ENCODE measurements around the gene ST6GALNAC6. TPM values are rescaled to one million over a fixed set of nuclear protein-coding genes. Genes with fewer than 3 reads are reported as not detected.

Gene ST6GALNAC6
- total RNA-seq, 1 donor from 2014 or later: 82.0 TPM

GRCh38 chr9:127862075-127863011 lies 37.1 kb downstream of the ST6GALNAC6 start:
- ATAC-seq (peak; percentile 88 to 93), DNase-seq (peak; percentile 92)
- Histone ChIP-seq H3K4me1 (peaks cover 83% of the 10 kb centered on the region), H3K9me3 (no peaks in the 10 kb centered on the region), H3K27me3 (ENCODE audit: low read depth) (no peaks in the 10 kb centered on the region), H3K27ac (peak overlapping the region; percentile 85), H3K36me3 (peaks cover 1% of the 10 kb centered on the region), H3K4me3 (peak overlapping the region; percentile 14)
- intact Hi-C loops (cut with DNase I): no loop called here
- TF ChIP-seq, protein P1, sequence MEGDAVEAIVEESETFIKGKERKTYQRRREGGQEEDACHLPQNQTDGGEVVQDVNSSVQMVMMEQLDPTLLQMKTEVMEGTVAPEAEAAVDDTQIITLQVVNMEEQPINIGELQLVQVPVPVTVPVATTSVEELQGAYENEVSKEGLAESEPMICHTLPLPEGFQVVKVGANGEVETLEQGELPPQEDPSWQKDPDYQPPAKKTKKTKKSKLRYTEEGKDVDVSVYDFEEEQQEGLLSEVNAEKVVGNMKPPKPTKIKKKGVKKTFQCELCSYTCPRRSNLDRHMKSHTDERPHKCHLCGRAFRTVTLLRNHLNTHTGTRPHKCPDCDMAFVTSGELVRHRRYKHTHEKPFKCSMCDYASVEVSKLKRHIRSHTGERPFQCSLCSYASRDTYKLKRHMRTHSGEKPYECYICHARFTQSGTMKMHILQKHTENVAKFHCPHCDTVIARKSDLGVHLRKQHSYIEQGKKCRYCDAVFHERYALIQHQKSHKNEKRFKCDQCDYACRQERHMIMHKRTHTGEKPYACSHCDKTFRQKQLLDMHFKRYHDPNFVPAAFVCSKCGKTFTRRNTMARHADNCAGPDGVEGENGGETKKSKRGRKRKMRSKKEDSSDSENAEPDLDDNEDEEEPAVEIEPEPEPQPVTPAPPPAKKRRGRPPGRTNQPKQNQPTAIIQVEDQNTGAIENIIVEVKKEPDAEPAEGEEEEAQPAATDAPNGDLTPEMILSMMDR (IDR thresholded peaks at IDR 0.05): no peak

- H3K36me3 ChIP-seq: no peaks in the 10 kb centered on the region
- no peak for DNase-seq
- intact Hi-C loops (cut with DNase I): no loop called here
Observed at GRCh38 chr9:127860779-127861178, 38.6 kb downstream of the ST6GALNAC6 start.

GRCh38 chr9:127860260-127860659 lies 39.1 kb downstream of the ST6GALNAC6 start:
- ATAC-seq (no peak), DNase-seq (no peak)
- Histone ChIP-seq H3K4me1 (peaks cover 93% of the 10 kb centered on the region), H3K27ac (peak overlapping the region; percentile 6), H3K27me3 (ENCODE audit: low read depth) (no peaks in the 10 kb centered on the region), H3K4me3 (no peak overlapping the region), H3K36me3 (no peaks in the 10 kb centered on the region), H3K9me3 (no peaks in the 10 kb centered on the region)
- TF ChIP-seq, protein P1 (IDR thresholded peaks at IDR 0.05): no peak
- intact Hi-C loops (cut with DNase I): no loop called here

More at GRCh38 chr9:127860779-127861178, 38.6 kb downstream of the ST6GALNAC6 start:
- Histone ChIP-seq H3K27ac (peak overlapping the region; percentile 6), H3K4me3 (no peak overlapping the region), H3K4me1 (peaks cover 90% of the 10 kb centered on the region), H3K27me3 (ENCODE audit: low read depth) (no peaks in the 10 kb centered on the region), H3K9me3 (no peaks in the 10 kb centered on the region)
- ATAC-seq: no peak
- TF ChIP-seq, protein P1 (IDR thresholded peaks at IDR 0.05): no peak

DNA sequence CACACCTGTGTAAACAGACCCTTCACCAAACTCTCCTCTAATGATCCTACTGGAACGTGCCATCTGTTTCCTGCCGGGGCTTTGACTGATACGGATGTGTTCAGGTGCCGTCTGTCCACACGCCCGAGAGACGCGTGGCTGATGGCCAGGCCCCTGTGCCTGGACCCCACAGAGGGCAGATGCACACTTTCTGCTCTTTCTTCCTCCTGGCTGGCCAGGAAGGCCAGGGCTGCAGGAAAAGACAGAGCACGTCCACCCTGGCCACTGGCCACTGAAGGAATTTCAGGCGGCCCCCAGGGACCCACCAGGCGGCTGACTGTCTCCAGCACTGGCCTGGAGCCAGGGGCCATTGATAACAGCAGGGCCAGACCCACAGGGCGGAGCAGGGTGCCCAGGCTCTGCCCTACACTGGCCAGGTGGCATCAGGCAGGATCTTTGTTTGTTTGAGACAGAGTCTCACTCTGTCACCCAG lies 41.3 kb downstream of the ST6GALNAC6 start:
- DNase-seq (no peak), ATAC-seq (no peak)
- H3K9me3 ChIP-seq: no peaks in the 10 kb centered on the region
- TF ChIP-seq, protein P1 (IDR thresholded peaks at IDR 0.05): no peak
- intact Hi-C loops (cut with DNase I): no loop called here
- H3K27ac ChIP-seq: peak overlapping the region; percentile 64
- no peak overlapping the region for H3K4me3 ChIP-seq
- H3K4me1 ChIP-seq: peaks cover 88% of the 10 kb centered on the region
- H3K36me3 ChIP-seq: no peaks in the 10 kb centered on the region
- H3K27me3 ChIP-seq (ENCODE audit: low read depth): no peaks in the 10 kb centered on the region

- H3K9me3 ChIP-seq: no peaks in the 10 kb centered on the region
- H3K4me1 ChIP-seq: peaks cover 88% of the 10 kb centered on the region
- no peak overlapping the region for H3K4me3 ChIP-seq
- ATAC-seq: no peak
- H3K27ac ChIP-seq: peak overlapping the region; percentile 64
- H3K27me3 ChIP-seq (ENCODE audit: low read depth): no peaks in the 10 kb centered on the region
- H3K36me3 ChIP-seq: no peaks in the 10 kb centered on the region
- no peak for DNase-seq
- intact Hi-C loops (cut with DNase I): no loop called here
- TF ChIP-seq, protein P1 (IDR thresholded peaks at IDR 0.05): no peak
Observed at GRCh38 chr9:127857278-127857677, 42.1 kb downstream of the ST6GALNAC6 start.

Data from lower lobe of right lung (tissue), 2 donors.